Measurements from ENCODE around the gene AKAP11. TPM values are rescaled to one million over a fixed set of nuclear protein-coding genes. Genes with fewer than 3 reads are reported as not detected.

The AKAP11 gene
- total and polyA plus RNA-seq, 2 of the 13 experiments (the other 11 are each of a cell fraction or from before 2014, with no cell fraction given), result 7.2 to 9.8 TPM

DNA sequence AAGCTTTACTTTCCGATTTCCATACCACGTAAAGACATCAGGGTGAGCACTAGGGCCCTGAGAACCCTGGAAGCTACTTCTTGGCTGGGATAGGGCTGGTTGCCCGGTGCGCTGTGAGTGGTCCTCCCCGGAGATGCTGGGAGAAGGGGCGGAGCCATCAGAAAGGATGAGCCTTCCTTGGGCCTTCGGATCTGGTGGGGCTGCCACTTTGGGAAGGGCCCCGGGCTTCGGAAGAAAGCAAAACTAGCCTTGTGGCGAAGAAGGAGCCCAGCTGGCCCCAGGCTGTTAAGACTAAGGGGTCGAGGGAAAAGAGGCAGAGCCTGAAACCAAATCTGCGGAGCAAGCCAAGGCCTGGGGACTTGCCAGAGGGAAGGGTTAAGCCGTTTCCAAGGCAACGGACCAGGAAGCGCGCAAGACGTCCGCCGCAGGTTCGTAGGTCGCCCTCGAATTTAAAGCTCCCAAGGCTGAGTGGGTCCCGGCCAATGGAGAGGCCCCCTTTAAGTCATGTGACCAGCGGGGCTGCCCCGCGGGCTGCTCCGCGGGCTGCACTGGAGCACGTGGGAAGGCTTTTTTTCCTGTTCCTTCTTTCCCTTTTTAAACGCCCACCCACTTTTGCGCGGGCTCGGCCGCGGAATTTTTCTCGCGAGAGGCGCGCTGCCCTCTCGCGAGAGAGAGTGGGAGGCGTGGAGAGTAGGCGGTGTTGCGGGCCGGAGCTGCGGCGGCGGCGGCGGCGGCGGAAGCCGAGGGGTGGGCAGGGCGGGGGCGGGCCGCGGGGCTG is 426 bp upstream of the AKAP11 start (continued):
- TF ChIP-seq TRIM22 (IDR thresholded peaks at IDR 0.05), result no peak
- TF ChIP-seq ZBTB21 (CRISPR knock-in tag; IDR thresholded peaks at IDR 0.05), result no peak
- no peak for TF ChIP-seq ZNF10 (CRISPR knock-in tag; IDR thresholded peaks at IDR 0.05; ENCODE audit: borderline replicate concordance, low read depth)
- no peak for TF ChIP-seq TERF1 (CRISPR knock-in tag; IDR thresholded peaks at IDR 0.05)
- peak; percentile 53; the same call in 1 of the 2 replicates for TF ChIP-seq ZNF350 (CRISPR knock-in tag; IDR thresholded peaks at IDR 0.05; ENCODE audit: borderline replicate concordance, low read depth)
- peak; percentile 93; the same call in 1 of the 2 replicates for TF ChIP-seq ZFYVE20 (CRISPR knock-in tag; IDR thresholded peaks at IDR 0.05; ENCODE audit: borderline replicate concordance, low read depth)
- no peak for TF ChIP-seq ADNP (CRISPR knock-in tag; IDR thresholded peaks at IDR 0.05)
- TF ChIP-seq, protein P1, sequence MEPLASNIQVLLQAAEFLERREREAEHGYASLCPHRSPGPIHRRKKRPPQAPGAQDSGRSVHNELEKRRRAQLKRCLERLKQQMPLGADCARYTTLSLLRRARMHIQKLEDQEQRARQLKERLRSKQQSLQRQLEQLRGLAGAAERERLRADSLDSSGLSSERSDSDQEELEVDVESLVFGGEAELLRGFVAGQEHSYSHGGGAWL (CRISPR knock-in tag; IDR thresholded peaks at IDR 0.05), result peak; percentile 84
- peak; percentile 73 for TF ChIP-seq ZNF3 (CRISPR knock-in tag; IDR thresholded peaks at IDR 0.05)
- TF ChIP-seq SP5 (CRISPR knock-in tag; IDR thresholded peaks at IDR 0.05; ENCODE audit: borderline replicate concordance, low read depth), result no peak
- TF ChIP-seq ZNF225 (CRISPR knock-in tag; IDR thresholded peaks at IDR 0.05), result no peak; the same call in 1 of the 2 replicates
- TF ChIP-seq SNAPC2 (CRISPR knock-in tag; IDR thresholded peaks at IDR 0.05), result 0 out of 2 replicates have a peak, but pooled peaks have one; percentile 68
- TF ChIP-seq ZNF160 (CRISPR knock-in tag; IDR thresholded peaks at IDR 0.05), result peak; percentile 69; the same call in 1 of the 2 replicates
- peak; percentile 45; the same call in 1 of the 2 replicates for TF ChIP-seq PHF21A (CRISPR knock-in tag; IDR thresholded peaks at IDR 0.05)
- TF ChIP-seq, protein P2, sequence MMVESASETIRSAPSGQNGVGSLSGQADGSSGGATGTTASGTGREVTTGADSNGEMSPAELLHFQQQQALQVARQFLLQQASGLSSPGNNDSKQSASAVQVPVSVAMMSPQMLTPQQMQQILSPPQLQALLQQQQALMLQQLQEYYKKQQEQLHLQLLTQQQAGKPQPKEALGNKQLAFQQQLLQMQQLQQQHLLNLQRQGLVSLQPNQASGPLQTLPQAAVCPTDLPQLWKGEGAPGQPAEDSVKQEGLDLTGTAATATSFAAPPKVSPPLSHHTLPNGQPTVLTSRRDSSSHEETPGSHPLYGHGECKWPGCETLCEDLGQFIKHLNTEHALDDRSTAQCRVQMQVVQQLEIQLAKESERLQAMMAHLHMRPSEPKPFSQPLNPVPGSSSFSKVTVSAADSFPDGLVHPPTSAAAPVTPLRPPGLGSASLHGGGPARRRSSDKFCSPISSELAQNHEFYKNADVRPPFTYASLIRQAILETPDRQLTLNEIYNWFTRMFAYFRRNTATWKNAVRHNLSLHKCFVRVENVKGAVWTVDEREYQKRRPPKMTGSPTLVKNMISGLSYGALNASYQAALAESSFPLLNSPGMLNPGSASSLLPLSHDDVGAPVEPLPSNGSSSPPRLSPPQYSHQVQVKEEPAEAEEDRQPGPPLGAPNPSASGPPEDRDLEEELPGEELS (CRISPR knock-in tag; IDR thresholded peaks at IDR 0.05), result 0 out of 2 replicates have a peak, but pooled peaks have one; percentile 23
- TF ChIP-seq ZNF33B (CRISPR knock-in tag; IDR thresholded peaks at IDR 0.05), result peak; percentile 86
- TF ChIP-seq ATF1 (CRISPR knock-in tag; IDR thresholded peaks at IDR 0.05), result no peak
- no peak for TF ChIP-seq ZNF546 (CRISPR knock-in tag; conservative IDR thresholded peaks at IDR 0.05)
- TF ChIP-seq HIVEP1 (CRISPR knock-in tag; IDR thresholded peaks at IDR 0.05), result peak; percentile 72
- TF ChIP-seq TBL1XR1 (IDR thresholded peaks at IDR 0.05; ENCODE audit: borderline replicate concordance, low read length, partially characterized antibody), result no peak
- no peak for TF ChIP-seq ETV6 (CRISPR knock-in tag; conservative IDR thresholded peaks at IDR 0.05)
- TF ChIP-seq, protein P3, sequence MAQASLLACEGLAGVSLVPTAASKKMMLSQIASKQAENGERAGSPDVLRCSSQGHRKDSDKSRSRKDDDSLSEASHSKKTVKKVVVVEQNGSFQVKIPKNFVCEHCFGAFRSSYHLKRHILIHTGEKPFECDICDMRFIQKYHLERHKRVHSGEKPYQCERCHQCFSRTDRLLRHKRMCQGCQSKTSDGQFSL (CRISPR knock-in tag; IDR thresholded peaks at IDR 0.05), result no peak
- no peak for TF ChIP-seq ZNF335 (CRISPR knock-in tag; IDR thresholded peaks at IDR 0.05)
- peak; percentile 87; the same call in 1 of the 2 replicates for TF ChIP-seq SMAD3 (CRISPR knock-in tag; IDR thresholded peaks at IDR 0.05)
